Right lobe of liver (tissue), 4 donors: ENCODE results near the gene CKM.

Source experiments
- CTCF ChIP-seq, 4 donors: fragments of 200-600 bp in 3 of 4; fragments of 450-650 bp in 1 of 4; IDR thresholded peaks; one replicate each; pipeline versions ENCODE4 v1.5.1 to v1.8.0; 2016 to 2022; ENCODE audit warnings: antibody characterized with exemption in 4 of 4, mild to moderate bottlenecking in 2 of 4
- POLR2A ChIP-seq: fragments of 450-650 bp; IDR thresholded peaks from one replicate; pipeline ENCODE4 v1.6.1; 2017; ENCODE audit warnings: antibody characterized with exemption, mild to moderate bottlenecking
- donor health status: DM: no; HTN: no; CAD: no.
- donor health status: DM: no; HTN: no; CAD: no.
- donor health status: DM: no; HTN: yes; CAD: no.

- no peak for TF ChIP-seq POLR2A
- no peak for TF ChIP-seq CTCF (IDR thresholded peaks at IDR 0.05)
Measured at GRCh38 chr19:45368127-45368526, 45.5 kb upstream of the CKM start.
